OCI-LY1 (cell line): ENCODE measurements around the gene ATL1.
A peak's percentile ranks its signal among the peaks of the same experiment; 100 is the strongest.

Experiments used
- H2AFZ ChIP-seq: fragments of 200-600 bp; sonication (generic), shearing (Covaris generic); 2 replicates; pipeline ENCODE4 v1.6.0; 2014; ENCODE audit warnings: antibody characterized with exemption, mild to moderate bottlenecking, low read length
- H3F3A ChIP-seq: fragments of 200-600 bp; sonication (generic), shearing (Covaris generic); 2 replicates; pipeline ENCODE4 v1.6.0; 2014; ENCODE audit warnings: mild to moderate bottlenecking, antibody characterized with exemption, low read length, moderate library complexity; ENCODE audit not compliant: insufficient read depth
- H3K27ac ChIP-seq: fragments of 200-600 bp; sonication (generic); 2 replicates; pipeline ENCODE4 v1.5.1; 2014; ENCODE audit warnings: low read length, mixed run types, mild to moderate bottlenecking, low read depth; ENCODE audit not compliant: poor library complexity, severe bottlenecking
- H3K27me3 ChIP-seq: fragments of 200-600 bp; sonication (generic); 2 replicates; pipeline ENCODE4 v1.6.0; 2014; ENCODE audit warnings: antibody characterized with exemption, mild to moderate bottlenecking, low read length, moderate library complexity; ENCODE audit not compliant: insufficient read depth
- H3K36me3 ChIP-seq: fragments of 200-600 bp; sonication (generic); 2 replicates; pipeline ENCODE4 v1.6.1; 2014; ENCODE audit warnings: mild to moderate bottlenecking, antibody characterized with exemption, low read length, moderate library complexity, mixed read lengths; ENCODE audit not compliant: insufficient read depth
- H3K4me1 ChIP-seq: fragments of 200-600 bp; sonication (generic); 2 replicates; pipeline ENCODE4 v1.5.1; 2014; ENCODE audit warnings: mild to moderate bottlenecking, low read length, moderate library complexity; ENCODE audit not compliant: insufficient read depth, severe bottlenecking
- H3K4me2 ChIP-seq: fragments of 200-600 bp; sonication (generic), shearing (Covaris generic); 2 replicates; pipeline ENCODE4 v1.6.1; 2014; ENCODE audit warnings: low read length
- H3K4me3 ChIP-seq: fragments of 200-600 bp; sonication (generic); 2 replicates; pipeline ENCODE4 v1.5.1; 2014; ENCODE audit warnings: low read length, low read depth, mild to moderate bottlenecking, mixed read lengths; ENCODE audit not compliant: poor library complexity, severe bottlenecking
- H3K79me2 ChIP-seq: fragments of 200-600 bp; shearing (Covaris generic); 2 replicates; pipeline ENCODE4 v1.6.1; 2016; ENCODE audit warnings: mixed run types, low read length, mixed read lengths; ENCODE audit not compliant: insufficient read depth
- H3K9ac ChIP-seq: fragments of 200-600 bp; sonication (generic), shearing (Covaris generic); 2 replicates; pipeline ENCODE4 v1.6.1; 2014; ENCODE audit warnings: mild to moderate bottlenecking, low read length, mixed read lengths
- H3K9me2 ChIP-seq: fragments of 200-600 bp; sonication (generic), shearing (Covaris generic); 2 replicates; pipeline ENCODE4 v1.6.1; 2014; ENCODE audit warnings: low read depth, mild to moderate bottlenecking, low read length, mixed read lengths
- H3K9me3 ChIP-seq: fragments of 200-600 bp; shearing (Covaris generic); 2 replicates; pipeline ENCODE4 v1.6.1; 2014; ENCODE audit warnings: low read length, mixed read lengths
- H4K20me1 ChIP-seq: fragments of 200-600 bp; sonication (generic), shearing (Covaris generic); 2 replicates; pipeline ENCODE4 v1.6.0; 2016; ENCODE audit warnings: mild to moderate bottlenecking, low read length; ENCODE audit not compliant: insufficient read depth
- EZH2 ChIP-seq: fragments of 200-600 bp; sonication (generic), shearing (Covaris generic); IDR thresholded peaks from 2 replicates; pipeline ENCODE4 v1.8.0; 2017; ENCODE audit warnings: borderline replicate concordance, mixed run types, mild to moderate bottlenecking, antibody characterized with exemption, low read length, moderate library complexity, mixed read lengths
- TF ChIP-seq, protein P1 (sequence below): fragments of 200-600 bp; sonication (generic), shearing (Covaris generic); IDR thresholded peaks from 2 replicates; pipeline ENCODE4 v1.5.1; 2017; ENCODE audit warnings: mild to moderate bottlenecking, antibody characterized with exemption, low read length, moderate library complexity, mixed read lengths

Gene ATL1

DNA sequence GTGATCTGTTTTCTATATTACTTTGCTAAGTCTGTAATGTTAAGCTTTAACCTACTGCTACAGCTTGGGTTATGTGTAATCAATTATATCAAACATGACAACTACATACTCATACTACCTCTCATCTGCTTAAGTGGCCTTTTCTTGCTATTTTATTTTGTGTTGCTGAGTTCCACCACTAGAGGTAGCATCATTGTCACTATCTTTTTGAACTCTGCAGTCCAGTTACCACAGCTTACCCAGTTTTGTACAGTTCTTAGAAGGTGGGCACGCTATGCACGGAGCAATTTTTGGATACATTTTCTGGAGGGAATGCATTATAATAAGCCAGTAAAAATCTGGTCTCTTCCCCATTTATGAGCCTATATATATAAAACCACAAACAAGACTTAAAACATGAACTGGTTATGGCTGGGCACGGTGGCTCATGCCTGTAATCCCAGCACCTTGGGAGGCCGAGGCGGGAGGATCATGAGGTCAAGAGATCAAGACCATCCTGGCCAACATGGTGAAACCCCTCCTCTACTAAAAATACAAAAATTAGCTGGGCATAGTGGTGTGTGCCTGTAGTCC is 59.7 kb downstream of the ATL1 start:
- no peaks in the 10 kb centered on the region for H4K20me1 ChIP-seq
- no peaks in the 10 kb centered on the region for H3K27me3 ChIP-seq
- H3K4me1 ChIP-seq, result peaks cover 7% of the 10 kb centered on the region
- H3K9me3 ChIP-seq, result no peaks in the 10 kb centered on the region
- no peak overlapping the region for H3K9ac ChIP-seq
- TF ChIP-seq EZH2, result no peak
- TF ChIP-seq, protein P1, sequence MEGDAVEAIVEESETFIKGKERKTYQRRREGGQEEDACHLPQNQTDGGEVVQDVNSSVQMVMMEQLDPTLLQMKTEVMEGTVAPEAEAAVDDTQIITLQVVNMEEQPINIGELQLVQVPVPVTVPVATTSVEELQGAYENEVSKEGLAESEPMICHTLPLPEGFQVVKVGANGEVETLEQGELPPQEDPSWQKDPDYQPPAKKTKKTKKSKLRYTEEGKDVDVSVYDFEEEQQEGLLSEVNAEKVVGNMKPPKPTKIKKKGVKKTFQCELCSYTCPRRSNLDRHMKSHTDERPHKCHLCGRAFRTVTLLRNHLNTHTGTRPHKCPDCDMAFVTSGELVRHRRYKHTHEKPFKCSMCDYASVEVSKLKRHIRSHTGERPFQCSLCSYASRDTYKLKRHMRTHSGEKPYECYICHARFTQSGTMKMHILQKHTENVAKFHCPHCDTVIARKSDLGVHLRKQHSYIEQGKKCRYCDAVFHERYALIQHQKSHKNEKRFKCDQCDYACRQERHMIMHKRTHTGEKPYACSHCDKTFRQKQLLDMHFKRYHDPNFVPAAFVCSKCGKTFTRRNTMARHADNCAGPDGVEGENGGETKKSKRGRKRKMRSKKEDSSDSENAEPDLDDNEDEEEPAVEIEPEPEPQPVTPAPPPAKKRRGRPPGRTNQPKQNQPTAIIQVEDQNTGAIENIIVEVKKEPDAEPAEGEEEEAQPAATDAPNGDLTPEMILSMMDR, result peak; percentile 79
- H3F3A ChIP-seq, result no peaks in the 10 kb centered on the region
- H3K79me2 ChIP-seq, result no peaks in the 10 kb centered on the region
- H3K36me3 ChIP-seq, result no peaks in the 10 kb centered on the region
- no peak overlapping the region for H3K4me3 ChIP-seq
- H3K27ac ChIP-seq, result no peak overlapping the region
- H3K9me2 ChIP-seq, result no peaks in the 10 kb centered on the region
- no peak overlapping the region for H2AFZ ChIP-seq
- H3K4me2 ChIP-seq, result no peak overlapping the region

DNA sequence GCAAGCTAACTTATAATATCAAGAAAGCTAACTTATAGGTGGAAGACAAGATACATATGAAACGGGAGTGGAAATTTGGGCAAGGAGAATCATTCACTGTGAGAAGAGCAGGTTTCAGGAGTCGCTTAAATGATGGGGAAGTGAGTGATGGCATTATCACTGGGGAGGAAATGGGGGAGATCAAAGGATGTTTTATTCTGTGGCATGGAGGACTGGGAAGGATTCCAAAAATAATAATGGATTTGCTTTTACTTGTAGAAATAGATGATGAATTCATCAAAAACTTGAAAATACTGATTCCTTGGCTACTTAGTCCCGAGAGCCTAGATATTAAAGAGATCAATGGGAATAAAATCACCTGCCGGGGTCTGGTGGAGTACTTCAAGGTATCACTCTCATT is 60.4 kb downstream of the ATL1 start:
- H3F3A ChIP-seq, result no peaks in the 10 kb centered on the region

GRCh38 chr14:50622978-50623377 is 63.0 kb downstream of the ATL1 start:
- Histone ChIP-seq H3K79me2 (no peaks in the 10 kb centered on the region), H3K4me2 (no peak overlapping the region), H3K4me3 (no peak overlapping the region)

More for the DNA sequence above, 60.4 kb downstream of the ATL1 start:
- Histone ChIP-seq H3K27ac (no peak overlapping the region), H3K4me3 (no peak overlapping the region), H3K36me3 (no peaks in the 10 kb centered on the region), H3K27me3 (no peaks in the 10 kb centered on the region), H3K9me2 (no peaks in the 10 kb centered on the region), H4K20me1 (no peaks in the 10 kb centered on the region), H2AFZ (no peak overlapping the region), H3K9me3 (no peaks in the 10 kb centered on the region), H3K79me2 (no peaks in the 10 kb centered on the region), H3K4me2 (no peak overlapping the region), H3K9ac (no peak overlapping the region), H3K4me1 (peaks cover 7% of the 10 kb centered on the region)
- TF ChIP-seq, protein P1, result no peak
- TF ChIP-seq EZH2, result no peak

More at GRCh38 chr14:50622978-50623377, 63.0 kb downstream of the ATL1 start:
- Histone ChIP-seq H2AFZ (no peak overlapping the region), H3K9me2 (no peaks in the 10 kb centered on the region), H3K9me3 (no peaks in the 10 kb centered on the region), H3K4me1 (peaks cover 7% of the 10 kb centered on the region), H3F3A (no peaks in the 10 kb centered on the region), H3K27ac (no peak overlapping the region), H3K9ac (no peak overlapping the region), H4K20me1 (no peaks in the 10 kb centered on the region), H3K36me3 (no peaks in the 10 kb centered on the region), H3K27me3 (no peaks in the 10 kb centered on the region)
- TF ChIP-seq EZH2, result no peak
- TF ChIP-seq, protein P1, result no peak
